ENCODE measurements around the gene ZNF680.

Gene ZNF680

DNA sequence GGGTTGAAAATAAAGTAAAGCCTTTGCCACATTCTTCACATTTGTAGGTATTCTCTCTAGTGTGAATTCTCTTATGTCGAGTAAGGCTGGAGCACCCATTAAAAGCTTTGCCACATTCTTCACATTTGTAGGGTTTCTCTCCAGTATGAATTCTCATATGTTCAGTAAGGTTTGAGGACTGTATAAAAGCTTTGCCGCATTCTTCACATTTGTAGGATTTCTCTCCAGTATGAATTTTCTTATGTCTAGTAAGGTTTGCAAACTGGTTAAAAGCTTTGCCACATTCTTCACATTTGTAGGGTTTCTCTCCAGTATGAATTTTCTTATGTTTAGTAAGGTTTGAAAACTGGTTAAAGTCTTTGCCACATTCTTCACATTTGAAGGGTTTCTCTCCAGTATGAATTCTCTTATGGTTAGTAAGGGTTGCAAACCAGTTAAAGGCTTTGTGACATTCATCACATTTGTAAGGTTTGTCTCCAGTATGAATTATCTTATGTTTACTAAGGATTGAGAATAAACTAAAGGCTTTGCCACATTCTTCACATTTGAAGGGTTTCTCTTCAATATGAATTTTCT is 41.4 kb downstream of the ZNF680 start:
- Histone ChIP-seq H3K4me3 (ENCODE audit: insufficient read depth in 1 of 2, low read depth in 1 of 2, low read length in 2 of 2) (peak overlapping the region in 1 of 2 experiments; percentile 46), H3K27me3 (ENCODE audit: control insufficient read depth in 1 of 2, insufficient read depth in 1 of 2, low read length in 2 of 2) (no peaks in the 10 kb centered on the region), H3K9me3 (ENCODE audit: control insufficient read depth, low read length) (peaks cover 99% of the 10 kb centered on the region), H3K27ac (ENCODE audit: low read length, poor library complexity, severe bottlenecking) (no peak overlapping the region), H2AK5ac (ENCODE audit: low read length, severe bottlenecking) (no peak overlapping the region), H3K4ac (ENCODE audit: low read depth in 1 of 2, low read length in 2 of 2) (no peak overlapping the region), H3K36me3 (ENCODE audit: control insufficient read depth in 1 of 2, insufficient read depth in 2 of 2, low read depth in 1 of 2, low read length in 2 of 2) (peaks cover 0 to 54% of the 10 kb centered on the region in 2 experiments), H3K79me1 (replicated peaks; ENCODE audit: low read length, poor library complexity, severe bottlenecking) (no peaks in the 10 kb centered on the region), H2BK120ac (ENCODE audit: low read depth, low read length) (no peak overlapping the region), H2BK15ac (ENCODE audit: low read depth, poor library complexity, severe bottlenecking) (no peak overlapping the region), H3K23ac (ENCODE audit: low read length in 2 of 2) (no peak overlapping the region), H3K18ac (ENCODE audit: low read depth in 1 of 2, low read length in 2 of 2) (no peak overlapping the region), H3K4me1 (ENCODE audit: control insufficient read depth, insufficient read depth, low read depth, low read length) (no peaks in the 10 kb centered on the region), H2BK12ac (ENCODE audit: low read length in 2 of 2) (no peak overlapping the region), H2AFZ (ENCODE audit: low read depth, low read length) (no peak overlapping the region), H3K14ac (ENCODE audit: low read length in 2 of 2) (no peak overlapping the region), H4K91ac (ENCODE audit: low read length) (no peak overlapping the region), H3K4me2 (ENCODE audit: low read length, poor library complexity, severe bottlenecking) (no peak overlapping the region), H3K9ac (ENCODE audit: low read length) (no peak overlapping the region), H4K8ac (ENCODE audit: low read length) (no peak overlapping the region), H2BK5ac (ENCODE audit: low read depth, low read length, poor library complexity, severe bottlenecking) (no peak overlapping the region)
- 80% methylated on average over 1 of the region's 2 CpGs for WGBS
- no peak for DNase-seq

DNA sequence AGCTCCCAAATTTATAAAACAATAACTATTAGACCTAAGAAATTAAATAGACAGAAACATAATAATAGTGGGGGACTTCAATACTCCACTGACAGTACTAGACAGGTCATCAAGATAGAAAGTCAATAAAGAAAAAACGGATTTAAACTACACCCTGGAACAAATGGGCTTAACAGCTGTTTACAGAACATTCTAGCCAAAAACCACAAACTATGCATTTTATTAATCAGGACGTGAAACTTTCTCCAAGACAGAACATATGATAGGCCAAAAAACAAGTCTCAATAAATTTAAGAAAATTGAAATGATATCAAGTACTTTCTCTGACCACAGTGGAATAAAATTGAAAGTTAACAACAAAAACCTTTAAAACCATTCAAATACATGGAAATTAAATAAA is 46.4 kb downstream of the ZNF680 start:
- Histone ChIP-seq H3K27ac (ENCODE audit: low read length, poor library complexity, severe bottlenecking) (no peak overlapping the region), H3K27me3 (ENCODE audit: control insufficient read depth in 1 of 2, insufficient read depth in 1 of 2, low read length in 2 of 2) (no peaks in the 10 kb centered on the region), H3K14ac (ENCODE audit: low read length in 2 of 2) (no peak overlapping the region), H2AK5ac (ENCODE audit: low read length, severe bottlenecking) (no peak overlapping the region), H4K91ac (ENCODE audit: low read length) (no peak overlapping the region), H3K9me3 (ENCODE audit: control insufficient read depth, low read length) (peaks cover 89% of the 10 kb centered on the region), H3K4me3 (ENCODE audit: insufficient read depth in 1 of 2, low read depth in 1 of 2, low read length in 2 of 2) (peak overlapping the region in 1 of 2 experiments; percentile 51), H2BK12ac (ENCODE audit: low read length in 2 of 2) (no peak overlapping the region), H3K4me1 (ENCODE audit: control insufficient read depth, insufficient read depth, low read depth, low read length) (no peaks in the 10 kb centered on the region), H3K18ac (ENCODE audit: low read depth in 1 of 2, low read length in 2 of 2) (no peak overlapping the region), H2BK120ac (ENCODE audit: low read depth, low read length) (no peak overlapping the region), H3K4me2 (ENCODE audit: low read length, poor library complexity, severe bottlenecking) (no peak overlapping the region), H3K23ac (ENCODE audit: low read length in 2 of 2) (no peak overlapping the region), H3K36me3 (ENCODE audit: control insufficient read depth in 1 of 2, insufficient read depth in 2 of 2, low read depth in 1 of 2, low read length in 2 of 2) (peaks cover 0 to 28% of the 10 kb centered on the region in 2 experiments), H3K79me1 (replicated peaks; ENCODE audit: low read length, poor library complexity, severe bottlenecking) (no peaks in the 10 kb centered on the region), H2AFZ (ENCODE audit: low read depth, low read length) (no peak overlapping the region), H2BK15ac (ENCODE audit: low read depth, poor library complexity, severe bottlenecking) (no peak overlapping the region), H2BK5ac (ENCODE audit: low read depth, low read length, poor library complexity, severe bottlenecking) (no peak overlapping the region), H4K8ac (ENCODE audit: low read length) (no peak overlapping the region), H3K4ac (ENCODE audit: low read depth in 1 of 2, low read length in 2 of 2) (no peak overlapping the region), H3K9ac (ENCODE audit: low read length) (no peak overlapping the region)
- no peak for DNase-seq
- 45% methylated on average over 1 of the region's 2 CpGs for WGBS

DNA sequence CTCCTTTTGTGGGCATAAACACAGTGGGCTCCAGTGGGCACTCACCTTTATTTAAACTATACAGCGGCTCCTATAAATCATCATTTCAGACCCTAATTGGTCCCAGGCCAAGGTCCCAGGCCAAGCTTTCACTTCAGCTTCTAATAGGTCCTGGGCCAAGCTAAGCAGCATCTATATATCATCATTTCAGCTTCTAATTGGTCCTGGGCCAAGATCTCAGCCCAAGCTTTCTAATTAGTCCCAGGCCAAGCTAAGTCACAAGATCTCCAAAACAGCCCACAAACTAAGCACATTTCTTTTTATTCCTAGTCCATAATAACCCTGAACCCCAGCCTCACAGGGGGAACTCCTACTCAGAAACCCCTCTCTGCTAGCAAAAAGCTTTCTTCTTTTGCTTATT is 47.1 kb downstream of the ZNF680 start:
- H4K91ac ChIP-seq (ENCODE audit: low read length): no peak overlapping the region
- H4K8ac ChIP-seq (ENCODE audit: low read length): no peak overlapping the region
- H3K27ac ChIP-seq (ENCODE audit: low read length, poor library complexity, severe bottlenecking): no peak overlapping the region
- H2BK12ac ChIP-seq (ENCODE audit: low read length in 2 of 2): no peak overlapping the region
- H3K4me1 ChIP-seq (ENCODE audit: control insufficient read depth, insufficient read depth, low read depth, low read length): no peaks in the 10 kb centered on the region
- H2BK5ac ChIP-seq (ENCODE audit: low read depth, low read length, poor library complexity, severe bottlenecking): no peak overlapping the region
- H3K36me3 ChIP-seq (ENCODE audit: control insufficient read depth in 1 of 2, insufficient read depth in 2 of 2, low read depth in 1 of 2, low read length in 2 of 2): peaks cover 0 to 22% of the 10 kb centered on the region in 2 experiments
- no peaks in the 10 kb centered on the region for H3K79me1 ChIP-seq (replicated peaks; ENCODE audit: low read length, poor library complexity, severe bottlenecking)
- no peak overlapping the region for H3K4me2 ChIP-seq (ENCODE audit: low read length, poor library complexity, severe bottlenecking)
- no peak overlapping the region for H3K18ac ChIP-seq (ENCODE audit: low read depth in 1 of 2, low read length in 2 of 2)
- H2AK5ac ChIP-seq (ENCODE audit: low read length, severe bottlenecking): no peak overlapping the region
- H3K14ac ChIP-seq (ENCODE audit: low read length in 2 of 2): no peak overlapping the region
- no peaks in the 10 kb centered on the region for H3K27me3 ChIP-seq (ENCODE audit: control insufficient read depth in 1 of 2, insufficient read depth in 1 of 2, low read length in 2 of 2)
- 65% methylated on average over 1 of the region's 1 CpG for WGBS
- H3K23ac ChIP-seq (ENCODE audit: low read length in 2 of 2): no peak overlapping the region
- no peak for DNase-seq
- peaks cover 89% of the 10 kb centered on the region for H3K9me3 ChIP-seq (ENCODE audit: control insufficient read depth, low read length)
- H2BK120ac ChIP-seq (ENCODE audit: low read depth, low read length): no peak overlapping the region
- H2BK15ac ChIP-seq (ENCODE audit: low read depth, poor library complexity, severe bottlenecking): no peak overlapping the region
- peak overlapping the region in 1 of 2 experiments; percentile 51 for H3K4me3 ChIP-seq (ENCODE audit: insufficient read depth in 1 of 2, low read depth in 1 of 2, low read length in 2 of 2)
- no peak overlapping the region for H2AFZ ChIP-seq (ENCODE audit: low read depth, low read length)
- H3K9ac ChIP-seq (ENCODE audit: low read length): no peak overlapping the region
- H3K4ac ChIP-seq (ENCODE audit: low read depth in 1 of 2, low read length in 2 of 2): no peak overlapping the region

DNA sequence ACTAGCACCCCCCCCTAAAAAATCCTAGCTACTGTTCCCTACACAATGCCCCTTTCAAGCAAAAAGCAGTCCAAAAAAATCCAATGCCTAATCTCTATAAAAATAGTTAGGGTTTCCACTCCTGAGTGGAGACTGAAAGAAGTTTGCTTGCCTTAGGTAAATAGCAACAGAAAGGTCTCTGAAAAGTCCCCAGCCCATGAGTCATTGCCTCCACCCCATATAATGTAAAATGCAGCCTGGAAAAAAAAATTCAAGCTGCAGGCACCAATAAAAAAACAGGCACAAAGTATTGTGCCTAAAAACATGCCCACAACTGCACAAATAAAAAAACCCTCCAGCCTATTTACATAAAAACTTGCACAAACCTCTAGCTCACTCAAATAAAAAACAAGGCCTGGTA is 47.5 kb downstream of the ZNF680 start:
- Histone ChIP-seq H2AK5ac (ENCODE audit: low read length, severe bottlenecking) (no peak overlapping the region), H3K36me3 (ENCODE audit: control insufficient read depth in 1 of 2, insufficient read depth in 2 of 2, low read depth in 1 of 2, low read length in 2 of 2) (peaks cover 0 to 18% of the 10 kb centered on the region in 2 experiments), H3K27me3 (ENCODE audit: control insufficient read depth in 1 of 2, insufficient read depth in 1 of 2, low read length in 2 of 2) (no peaks in the 10 kb centered on the region), H3K4ac (ENCODE audit: low read depth in 1 of 2, low read length in 2 of 2) (no peak overlapping the region), H3K9me3 (ENCODE audit: control insufficient read depth, low read length) (peaks cover 86% of the 10 kb centered on the region), H3K18ac (ENCODE audit: low read depth in 1 of 2, low read length in 2 of 2) (no peak overlapping the region), H4K8ac (ENCODE audit: low read length) (no peak overlapping the region), H3K14ac (ENCODE audit: low read length in 2 of 2) (no peak overlapping the region), H2BK5ac (ENCODE audit: low read depth, low read length, poor library complexity, severe bottlenecking) (no peak overlapping the region), H2AFZ (ENCODE audit: low read depth, low read length) (no peak overlapping the region), H2BK120ac (ENCODE audit: low read depth, low read length) (no peak overlapping the region), H3K4me2 (ENCODE audit: low read length, poor library complexity, severe bottlenecking) (no peak overlapping the region), H3K23ac (ENCODE audit: low read length in 2 of 2) (no peak overlapping the region), H3K9ac (ENCODE audit: low read length) (no peak overlapping the region), H4K91ac (ENCODE audit: low read length) (no peak overlapping the region), H3K4me1 (ENCODE audit: control insufficient read depth, insufficient read depth, low read depth, low read length) (no peaks in the 10 kb centered on the region), H2BK15ac (ENCODE audit: low read depth, poor library complexity, severe bottlenecking) (no peak overlapping the region), H2BK12ac (ENCODE audit: low read length in 2 of 2) (no peak overlapping the region), H3K4me3 (ENCODE audit: insufficient read depth in 1 of 2, low read depth in 1 of 2, low read length in 2 of 2) (no peak overlapping the region), H3K79me1 (replicated peaks; ENCODE audit: low read length, poor library complexity, severe bottlenecking) (no peaks in the 10 kb centered on the region), H3K27ac (ENCODE audit: low read length, poor library complexity, severe bottlenecking) (no peak overlapping the region)
- DNase-seq: no peak
